ENCODE measurements around the gene AP1M1. TPM values are rescaled to one million over a fixed set of nuclear protein-coding genes. Genes with fewer than 3 reads are reported as not detected.
"Not testable (repeated sequence)": the region's sequence is repeated elsewhere in the genome, so short reads cannot be mapped to it uniquely, and the experiment has no call there.

AP1M1 gene
- total RNA-seq = 76.5 TPM

DNA sequence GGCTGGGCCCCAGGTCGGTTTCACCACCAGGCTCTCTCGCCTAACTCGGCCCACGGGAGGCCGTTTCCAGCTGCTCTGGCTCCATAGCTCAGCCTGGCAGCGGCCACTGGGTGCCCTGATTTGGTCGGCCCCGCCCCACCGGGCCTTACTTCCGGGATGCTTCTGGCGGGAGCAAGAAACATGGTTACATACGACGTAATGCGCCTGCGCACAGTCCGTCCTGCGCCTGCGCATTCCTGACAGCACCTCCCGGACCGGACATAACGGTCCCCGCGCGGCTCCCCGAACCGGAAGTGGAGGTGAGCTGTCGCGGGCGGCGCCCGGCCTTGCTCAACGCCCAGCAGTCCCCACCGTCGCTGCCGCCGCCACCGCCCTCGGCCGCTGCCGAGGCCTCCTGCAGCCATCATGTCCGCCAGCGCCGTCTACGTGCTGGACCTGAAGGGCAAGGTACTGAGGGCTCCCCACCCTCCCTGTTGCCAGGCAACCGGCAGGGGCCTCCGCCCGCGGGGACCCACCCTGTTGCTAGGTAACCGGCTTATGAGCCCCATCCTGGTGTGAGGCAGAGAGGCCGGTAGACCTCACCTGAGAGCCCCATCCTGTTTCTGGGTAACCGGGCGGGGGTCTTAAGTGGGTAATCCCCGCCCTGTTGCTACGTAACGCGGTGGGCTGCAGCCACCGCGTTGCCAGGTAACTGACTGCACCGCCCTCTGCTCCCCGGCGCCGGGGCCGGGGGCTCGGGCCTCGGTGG lies at the start of gene AP1M1:
AP1M1 (plus strand) TSS at position 290 of the 748 bp plus-strand sequence; CDS start at position 406, 116 bp downstream.
- ATAC-seq (peak; percentile 72), DNase-seq (ENCODE audit: low spot score) (peak; percentile 100)

DNA sequence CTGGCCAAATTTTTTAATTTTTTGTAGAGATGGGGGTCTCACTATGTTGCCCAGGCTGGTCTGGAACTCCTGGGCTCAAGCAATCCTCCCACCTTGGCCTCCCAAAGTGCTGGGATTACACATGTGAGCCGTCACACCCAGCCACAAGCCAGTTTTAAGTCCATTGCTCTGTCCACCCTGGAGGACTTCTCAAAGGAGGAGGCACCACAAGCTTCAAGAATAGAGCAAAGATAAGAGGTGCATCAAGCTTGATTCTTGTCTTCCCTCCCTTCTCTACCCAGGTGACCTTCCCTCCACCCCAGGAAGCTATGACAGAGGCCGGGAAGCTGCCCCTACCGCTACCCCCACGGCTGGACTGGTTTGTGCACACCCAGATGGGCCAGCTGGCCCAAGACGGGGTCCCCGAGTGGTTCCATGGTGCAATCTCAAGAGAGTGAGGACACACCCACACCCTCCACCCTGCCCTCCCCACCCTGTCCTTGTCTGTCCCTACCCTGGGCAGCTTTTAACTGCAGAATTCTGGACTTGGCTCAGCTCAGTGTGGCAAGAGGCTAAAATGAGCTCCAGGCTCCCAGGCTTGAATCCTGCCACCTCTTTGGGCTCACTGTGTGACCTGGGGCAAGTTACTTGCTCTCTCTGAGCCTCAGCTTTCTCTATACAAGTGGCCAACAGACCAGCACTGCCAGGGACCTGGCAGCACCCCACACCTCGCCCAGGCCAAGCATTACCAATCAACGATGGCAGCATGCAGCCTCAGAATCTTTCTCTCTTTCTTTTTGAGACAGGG lies 49.1 kb upstream of the AP1M1 start:
- ATAC-seq (no peak), DNase-seq (ENCODE audit: low spot score) (no peak)

DNA sequence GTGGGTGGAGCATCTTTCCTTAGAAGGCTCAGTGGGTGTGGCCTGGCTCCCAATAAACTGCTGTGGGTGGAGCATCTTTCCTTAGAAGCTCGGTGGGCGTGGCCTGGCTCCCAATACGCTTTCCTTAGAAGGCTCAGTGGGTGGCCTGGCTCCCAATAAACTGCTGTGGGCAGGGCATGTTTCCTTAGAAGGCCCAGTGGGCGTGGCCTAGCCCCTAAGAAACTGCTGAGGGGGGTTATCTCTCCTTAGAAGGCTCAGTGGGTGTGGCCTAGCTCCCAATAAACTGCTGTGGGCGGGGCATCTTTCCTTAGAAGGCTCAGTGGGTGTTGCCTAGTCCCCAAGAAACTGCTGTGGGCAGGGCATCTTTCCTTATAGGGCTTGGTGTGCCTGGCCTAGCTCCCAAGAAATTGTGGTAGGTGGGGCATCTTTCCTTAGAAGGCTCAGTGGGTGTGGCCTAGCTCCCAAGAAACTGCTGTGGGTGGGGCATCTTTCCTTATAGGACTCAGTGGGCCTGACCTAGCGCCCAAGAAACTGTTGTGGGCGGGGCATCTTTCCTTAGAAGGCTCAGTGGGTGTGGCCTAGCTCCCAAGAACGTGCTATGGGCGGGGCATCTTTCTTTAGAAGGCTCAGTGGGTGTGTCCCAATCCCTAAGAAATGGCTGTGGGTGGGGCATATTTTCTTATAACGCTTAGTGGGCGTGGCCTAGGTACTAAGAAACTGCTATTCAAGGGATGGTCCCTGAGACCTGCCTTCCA lies 44.0 kb upstream of the AP1M1 start:
- no peak for ATAC-seq
- no peak for DNase-seq (ENCODE audit: low spot score)

DNA sequence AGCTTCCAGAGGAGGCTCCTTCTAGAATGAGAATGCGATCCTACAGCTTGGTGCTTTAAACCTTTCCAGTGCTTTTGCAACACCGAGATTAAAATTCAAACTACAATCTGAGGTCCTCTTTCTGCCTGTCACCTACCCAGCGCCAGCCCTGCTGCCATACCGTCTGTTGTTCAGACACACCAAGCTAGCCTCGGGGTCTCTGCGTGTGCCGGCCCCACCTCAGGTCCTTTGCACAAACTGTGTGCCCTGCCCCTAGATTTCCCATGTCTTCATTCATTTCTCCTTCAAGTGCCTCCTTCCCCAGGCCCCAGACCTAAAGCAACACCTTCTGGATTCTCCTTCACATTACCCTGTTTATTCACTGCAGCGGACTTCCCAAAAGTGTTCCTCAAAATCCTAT lies 43.2 kb upstream of the AP1M1 start:
- DNase-seq (ENCODE audit: low spot score) = no peak
- ATAC-seq = no peak

DNA sequence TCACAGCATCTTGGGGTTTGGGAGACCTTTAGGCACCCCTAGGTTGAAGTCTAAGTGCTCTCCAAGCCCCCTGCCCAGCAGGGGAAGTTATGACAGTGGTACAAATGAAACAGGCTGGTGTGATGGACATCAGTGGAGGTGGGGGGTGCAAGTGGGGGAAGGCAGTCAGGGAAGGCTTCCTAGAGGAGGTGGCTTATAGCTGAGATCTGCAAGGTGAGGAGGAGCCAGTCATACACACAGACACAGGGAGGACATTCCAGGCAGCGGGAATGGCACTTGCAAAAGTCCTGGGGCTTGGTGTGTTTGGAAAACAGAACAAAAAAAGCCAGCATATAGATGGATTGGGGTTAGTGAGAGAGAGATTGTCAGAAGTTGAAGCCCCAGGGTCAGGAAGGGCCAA lies 42.6 kb upstream of the AP1M1 start:
- DNase-seq (ENCODE audit: low spot score) (no peak), ATAC-seq (no peak)

DNA sequence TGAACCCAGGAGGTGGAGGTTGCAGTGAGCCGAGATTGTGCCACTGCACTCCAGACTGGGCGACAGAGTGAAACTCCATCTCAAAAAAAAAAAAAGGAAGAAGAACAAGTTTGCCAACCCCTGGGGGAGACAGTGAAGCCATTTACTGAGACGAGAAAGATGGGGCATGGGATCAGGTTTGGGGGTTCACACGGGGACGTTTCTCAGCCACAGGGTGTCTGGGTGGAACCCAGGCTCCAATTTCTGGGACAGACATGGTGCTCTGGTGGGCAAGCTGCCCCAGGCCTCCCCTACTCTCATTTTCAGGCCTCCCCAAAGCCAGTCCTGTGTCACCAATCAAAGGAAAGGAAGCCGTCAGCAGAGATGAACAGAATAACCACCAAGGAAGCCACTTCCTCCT lies 40.8 kb upstream of the AP1M1 start:
- ATAC-seq (no peak), DNase-seq (ENCODE audit: low spot score) (no peak)

DNA sequence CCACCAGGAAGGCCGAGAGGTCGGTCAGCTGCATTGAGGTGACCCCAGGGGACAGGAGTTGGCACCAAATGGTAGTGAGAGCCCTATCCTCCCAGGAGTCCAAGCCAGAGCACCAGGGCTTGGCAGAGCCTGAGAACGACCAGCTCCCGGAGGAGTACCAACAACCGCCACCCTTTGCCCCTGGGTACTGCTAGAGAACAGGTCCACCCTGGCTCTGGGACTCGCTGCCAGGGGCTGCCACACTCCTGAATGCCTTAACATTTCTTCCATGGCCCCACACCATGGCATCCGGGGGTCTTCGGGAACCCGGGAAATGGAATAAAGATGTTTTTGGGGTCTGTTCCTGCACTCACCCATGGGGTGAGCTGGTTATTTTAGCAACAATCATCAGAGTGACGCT lies 40.1 kb upstream of the AP1M1 start:
- ATAC-seq = peak; percentile 85

DNA sequence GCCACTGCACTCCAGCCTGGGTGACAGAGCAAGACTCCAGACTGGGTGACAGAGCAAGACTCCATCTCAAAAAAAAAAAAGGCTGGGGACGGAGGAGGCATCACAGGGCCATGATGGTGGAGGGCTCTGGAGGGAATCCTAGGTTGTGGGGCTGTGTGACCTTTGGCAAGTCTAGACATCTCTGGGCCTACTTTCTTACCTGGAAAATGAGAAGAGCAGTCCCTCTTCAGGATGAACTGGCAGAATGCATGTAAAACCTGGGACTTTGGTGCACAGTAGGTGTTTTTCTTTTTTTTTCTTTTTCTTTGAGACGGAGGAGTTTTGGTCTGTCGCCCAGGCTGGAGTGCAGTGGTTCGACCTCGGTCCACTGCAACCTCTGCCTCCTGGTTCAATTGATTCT lies 38.1 kb upstream of the AP1M1 start:
- ATAC-seq (no peak), DNase-seq (ENCODE audit: low spot score) (no peak)

More for the DNA sequence above, 40.1 kb upstream of the AP1M1 start:
- no peak for DNase-seq (ENCODE audit: low spot score)

DNA sequence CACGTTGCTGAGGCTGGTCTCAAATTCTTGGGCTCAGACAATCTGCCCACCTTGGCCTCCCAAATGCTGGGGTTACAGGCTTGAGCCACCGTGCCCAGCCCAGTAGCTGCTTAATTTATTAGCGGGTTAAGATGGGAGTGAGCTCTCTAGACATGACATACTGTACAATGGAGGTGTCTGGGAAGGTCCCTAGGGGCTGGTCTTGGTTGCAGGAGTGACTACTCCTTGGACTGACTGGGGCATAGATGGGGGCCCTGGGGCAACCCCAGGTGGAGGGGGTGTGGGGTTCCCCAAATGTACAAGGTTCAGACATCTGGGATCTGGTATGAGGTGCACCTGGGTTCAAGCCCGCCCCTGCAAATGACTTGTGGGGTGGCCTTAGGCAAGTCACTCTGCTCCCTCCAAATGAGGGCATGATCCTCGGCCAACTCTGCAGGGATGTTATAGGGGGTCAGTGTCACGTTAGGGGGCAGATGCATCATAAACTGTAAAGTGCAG lies 37.2 kb upstream of the AP1M1 start:
- DNase-seq (ENCODE audit: low spot score) = no peak
- no peak for ATAC-seq

DNA sequence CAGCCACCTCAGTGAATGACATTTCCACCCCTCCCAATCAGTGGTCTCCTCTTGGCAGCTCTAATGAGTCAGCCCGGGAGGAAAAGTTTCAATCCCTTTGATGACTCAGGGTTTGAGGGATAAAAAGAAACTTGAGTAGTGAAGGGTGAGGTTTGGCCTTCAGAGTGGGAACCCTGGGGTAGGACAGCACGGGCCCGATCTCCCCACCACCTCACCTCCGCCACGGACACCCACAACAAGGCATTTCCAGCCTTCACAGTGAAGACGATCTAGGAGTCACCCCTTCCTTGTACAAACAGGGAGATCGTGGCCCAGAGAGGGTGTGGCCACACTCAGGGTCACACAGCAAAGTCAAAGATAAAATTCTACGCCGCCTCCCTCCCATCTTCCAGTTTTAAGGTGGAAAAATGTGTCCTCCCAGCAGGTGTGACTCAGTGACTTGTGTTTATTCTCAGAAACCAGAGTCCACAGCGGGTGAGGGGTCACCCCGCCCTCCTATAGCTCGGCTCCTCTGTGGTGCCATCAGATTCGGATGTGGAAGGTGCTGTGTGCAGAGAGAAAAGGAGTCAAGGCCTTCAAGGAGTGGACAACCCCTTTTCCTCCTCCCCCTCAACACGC lies 36.7 kb upstream of the AP1M1 start:
- ATAC-seq (no peak), DNase-seq (ENCODE audit: low spot score) (no peak)

DNA sequence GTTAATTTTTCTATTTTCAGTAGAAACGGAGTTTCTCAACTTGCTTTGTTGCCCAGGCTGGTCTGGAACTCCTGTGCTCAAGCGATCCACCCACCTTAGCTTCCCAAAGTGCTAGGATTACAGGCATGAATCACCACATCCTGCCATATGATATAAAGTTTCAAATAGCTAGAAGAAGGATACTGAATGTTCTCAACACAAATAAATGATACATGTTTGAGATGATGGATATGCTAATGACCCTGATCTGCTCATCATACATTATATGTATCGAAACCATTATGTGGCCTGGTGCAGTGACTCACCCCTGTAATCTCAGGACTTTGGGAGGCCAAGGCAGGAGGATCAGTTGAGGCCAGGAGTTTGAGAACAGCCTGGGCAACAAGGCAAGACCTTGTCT lies 35.9 kb upstream of the AP1M1 start:
- DNase-seq (ENCODE audit: low spot score) = no peak
- no peak for ATAC-seq

DNA sequence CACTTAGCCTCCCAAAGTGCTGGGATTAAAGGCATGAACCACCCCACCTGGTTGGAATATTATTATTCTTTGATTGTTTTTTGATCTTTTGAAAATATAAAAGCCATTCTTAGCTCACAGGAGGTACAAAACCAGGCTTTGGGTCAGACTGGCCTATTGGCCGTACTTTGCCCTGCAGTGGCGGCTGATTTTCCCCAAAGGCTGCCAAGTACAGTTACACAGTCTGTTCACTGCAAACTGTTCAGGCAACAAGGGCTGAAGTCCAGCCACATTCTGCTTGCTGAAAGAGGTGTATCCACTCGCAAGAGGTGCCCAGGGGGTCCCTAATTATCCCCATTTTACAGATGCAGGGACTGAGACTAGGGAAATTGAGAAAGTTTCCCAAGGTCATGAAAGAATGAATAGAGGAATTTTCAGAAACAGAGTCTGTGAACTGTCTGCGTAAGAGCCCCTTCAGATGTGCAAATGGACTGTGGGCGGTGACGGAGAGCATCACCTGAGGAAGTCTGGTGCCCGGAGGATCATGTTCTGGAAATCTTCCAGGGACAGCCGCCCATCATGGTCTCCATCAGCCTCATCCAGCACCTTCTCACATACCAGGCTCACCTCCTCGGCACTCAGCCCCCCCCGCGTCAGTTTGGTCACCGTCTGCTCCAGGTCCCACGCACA lies 33.4 kb upstream of the AP1M1 start:
- ATAC-seq (peak; percentile 98), DNase-seq (ENCODE audit: low spot score) (peak; percentile 85)

DNA sequence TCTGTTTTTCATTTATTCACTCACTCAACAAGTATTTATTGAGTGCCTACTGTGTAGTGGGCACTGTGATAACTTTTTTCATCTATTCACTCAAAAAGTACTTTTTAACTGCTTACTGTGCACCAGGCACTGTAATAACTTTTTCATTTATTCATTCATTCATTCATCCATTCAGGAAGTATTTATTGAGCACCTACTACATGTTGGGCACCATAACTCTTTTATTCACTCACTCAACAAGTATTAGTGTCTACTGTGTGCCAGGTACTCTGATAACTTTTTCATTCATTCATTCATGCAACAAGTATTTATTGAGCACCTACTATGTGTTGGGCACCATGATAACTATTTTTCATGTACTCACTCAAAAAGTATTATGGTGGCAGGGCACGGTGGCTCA lies 31.3 kb upstream of the AP1M1 start:
- DNase-seq (ENCODE audit: low spot score) (no peak), ATAC-seq (no peak)

DNA sequence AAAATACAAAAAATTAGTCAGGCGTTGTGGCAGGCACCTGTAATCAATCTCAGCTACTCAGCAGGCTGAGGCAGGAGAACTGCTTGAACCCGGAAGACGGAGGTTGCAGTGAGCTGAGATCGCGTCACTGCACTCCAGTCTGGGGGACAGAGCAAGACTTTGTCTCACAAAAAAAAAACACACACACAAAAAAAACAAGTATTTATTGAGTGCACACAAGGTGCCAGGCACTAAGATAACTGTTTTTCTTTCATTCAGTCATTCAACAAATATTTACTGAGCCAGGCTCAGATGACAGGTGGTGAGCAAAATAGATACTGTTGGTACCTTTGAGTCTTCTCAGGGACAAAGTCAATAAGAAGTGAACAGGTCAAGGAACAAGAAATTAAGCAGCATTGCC lies 30.7 kb upstream of the AP1M1 start:
- ATAC-seq (no peak), DNase-seq (ENCODE audit: low spot score) (no peak)

DNA sequence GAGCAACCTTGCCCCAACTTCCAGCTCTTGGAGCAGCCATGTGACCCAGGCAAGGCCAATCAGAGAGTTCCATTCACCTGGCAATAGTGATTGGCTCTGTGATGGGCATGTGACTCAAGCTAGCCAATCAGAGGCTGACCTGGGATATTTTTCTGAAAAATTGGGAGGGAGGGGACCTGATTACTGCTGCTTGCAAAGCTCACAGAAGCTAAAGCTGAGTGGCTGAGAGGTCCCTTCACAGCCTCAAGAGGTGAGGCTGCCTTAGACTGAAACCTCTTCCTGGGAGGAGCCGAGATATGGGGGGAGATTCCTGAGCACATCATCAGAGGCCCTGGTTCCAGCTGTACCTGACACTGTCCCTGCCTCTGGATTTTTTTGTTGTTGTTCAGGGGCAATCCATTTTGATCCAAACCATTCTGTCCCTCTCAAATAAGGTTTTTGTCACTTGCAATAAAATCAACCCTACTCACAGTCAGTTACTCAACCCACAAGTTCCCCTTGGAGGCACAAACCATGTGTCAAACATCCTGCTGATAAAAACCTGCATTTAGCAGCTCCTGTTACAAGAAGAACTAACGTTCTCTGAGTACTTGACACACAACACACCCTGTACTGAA lies 29.1 kb upstream of the AP1M1 start:
- no peak for DNase-seq (ENCODE audit: low spot score)
- no peak for ATAC-seq

DNA sequence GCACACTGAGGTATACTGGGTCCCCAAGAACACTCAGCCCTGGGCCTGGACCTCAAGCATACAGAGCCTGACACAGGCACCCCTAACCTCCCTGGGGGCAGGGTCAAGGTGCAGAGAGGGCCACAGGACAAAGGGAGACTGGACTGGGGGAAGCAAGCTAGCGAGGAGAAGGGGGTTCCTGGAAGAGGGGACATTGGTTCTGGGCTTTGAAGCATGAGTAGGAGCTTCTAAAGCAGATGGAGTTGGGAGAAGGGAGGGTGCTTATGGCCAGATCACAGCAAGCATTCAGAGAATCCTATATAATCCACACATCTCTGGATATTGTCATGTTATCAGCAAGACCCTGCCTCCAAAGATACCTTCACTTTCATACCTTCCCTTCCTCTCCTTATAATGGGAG lies 27.6 kb upstream of the AP1M1 start:
- no peak for ATAC-seq

DNA sequence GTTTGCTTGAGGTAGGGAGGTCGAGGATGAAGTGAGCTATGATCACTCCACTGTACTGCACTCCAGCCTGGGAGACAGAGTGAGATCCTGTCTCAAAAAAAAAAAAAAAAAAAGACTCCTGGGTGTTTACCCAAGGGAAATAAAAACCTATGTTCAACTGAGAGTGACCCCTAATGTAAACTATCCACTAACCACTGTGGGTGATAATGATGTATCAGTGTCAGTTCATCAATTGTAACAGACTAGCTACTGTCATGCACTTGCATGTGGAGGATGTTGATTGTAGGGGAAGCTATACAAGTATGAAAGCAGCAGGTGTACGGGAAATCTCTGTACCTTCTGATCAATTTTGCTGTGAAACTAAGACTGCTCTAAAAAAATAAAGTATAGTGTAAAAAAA lies 21.8 kb upstream of the AP1M1 start:
- no peak for ATAC-seq
- DNase-seq (ENCODE audit: low spot score) = no peak

More for the DNA sequence above, 27.6 kb upstream of the AP1M1 start:
- DNase-seq (ENCODE audit: low spot score) = no peak

DNA sequence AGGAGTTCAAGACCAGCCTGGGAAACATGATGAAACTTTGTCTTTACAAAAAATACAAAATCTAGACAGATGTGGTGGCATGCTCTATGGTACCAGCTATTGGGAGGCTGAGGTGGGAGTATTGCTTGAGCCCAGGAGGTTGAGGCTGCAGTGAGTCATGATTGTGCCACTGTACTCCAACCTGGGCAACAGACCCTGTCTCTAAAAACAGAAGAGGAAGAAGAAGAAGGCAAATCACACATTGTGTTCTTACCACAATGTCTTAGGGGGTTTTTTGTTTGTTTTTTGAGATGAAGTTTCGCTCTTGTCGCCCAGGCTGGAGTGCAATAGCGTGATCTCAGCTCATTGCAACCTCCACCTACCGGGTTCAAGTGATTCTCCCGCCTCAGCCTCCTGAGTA lies 18.8 kb upstream of the AP1M1 start:
- not testable (repeated sequence) for DNase-seq (ENCODE audit: low spot score); ATAC-seq

DNA sequence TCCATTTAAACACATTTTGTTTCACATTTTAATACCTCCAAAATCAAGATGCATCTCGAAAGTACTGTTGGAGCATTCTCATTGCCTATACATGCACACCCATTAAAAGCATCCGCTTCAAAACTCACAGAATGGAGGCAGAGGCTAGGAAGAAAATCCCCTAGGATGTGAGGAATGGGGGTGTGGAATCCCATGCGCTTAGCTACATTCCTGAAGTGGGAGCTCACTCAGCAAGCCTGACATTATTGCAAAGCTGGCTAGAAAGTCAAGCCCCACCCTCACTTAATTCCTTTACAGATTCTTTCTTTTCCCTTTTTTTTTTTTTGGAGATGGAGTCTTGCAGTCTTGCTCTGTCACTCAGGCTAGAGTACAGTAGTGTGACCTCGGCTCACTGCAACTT lies 17.1 kb upstream of the AP1M1 start:
- ATAC-seq = no peak

DNA sequence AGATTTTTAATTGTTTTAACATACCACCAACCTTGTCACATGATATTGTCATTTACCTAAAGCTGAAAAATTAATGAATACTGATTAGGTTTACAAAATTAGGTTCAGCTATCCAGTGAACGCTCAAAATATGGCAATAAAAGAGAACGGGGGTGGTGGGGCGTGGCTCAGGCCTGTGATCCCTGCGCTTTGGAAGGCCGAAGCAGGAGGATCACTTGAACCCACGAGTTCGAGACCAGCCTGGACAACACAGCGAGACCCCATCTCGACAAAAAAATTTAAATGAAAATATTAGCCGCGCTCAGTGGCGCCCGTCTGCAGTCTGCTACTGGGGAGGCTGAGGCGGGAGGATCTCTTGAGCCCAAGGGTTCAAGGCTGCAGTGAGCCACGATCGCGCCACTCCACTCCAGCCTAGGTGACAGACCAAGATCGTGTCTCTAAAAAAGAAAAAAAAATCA lies 13.0 kb upstream of the AP1M1 start:
- no peak for ATAC-seq
- no peak for DNase-seq (ENCODE audit: low spot score)

More for the DNA sequence above, 17.1 kb upstream of the AP1M1 start:
- DNase-seq (ENCODE audit: low spot score) = no peak
